ENCODE data around the gene CMPK1.

CMPK1 gene

GRCh38 chr1:47396671-47397196 is 63.1 kb downstream of the CMPK1 start:
- no peak for DNase-seq

GRCh38 chr1:47399138-47399845 is 65.7 kb downstream of the CMPK1 start:
- DNase-seq, result no peak

- no peak for DNase-seq
Measured at GRCh38 chr1:47399846-47400155, 66.2 kb downstream of the CMPK1 start.

- no peak for DNase-seq
Measured at GRCh38 chr1:47401761-47402160, 68.2 kb downstream of the CMPK1 start.

GRCh38 chr1:47402591-47402990 is 69.0 kb downstream of the CMPK1 start:
- DNase-seq, result no peak

- DNase-seq, result no peak
Measured at GRCh38 chr1:47403321-47403910, 69.8 kb downstream of the CMPK1 start.

- no peak for DNase-seq
Measured at GRCh38 chr1:47405697-47406096, 72.1 kb downstream of the CMPK1 start.

GRCh38 chr1:47406966-47407365 is 73.4 kb downstream of the CMPK1 start:
- DNase-seq, result no peak

GRCh38 chr1:47407481-47407880 is 73.9 kb downstream of the CMPK1 start:
- DNase-seq, result no peak

- no peak for DNase-seq
Measured at GRCh38 chr1:47409311-47410067, 75.9 kb downstream of the CMPK1 start.

- DNase-seq, result no peak
Measured at GRCh38 chr1:47410068-47410455, 76.5 kb downstream of the CMPK1 start.

- DNase-seq, result no peak
Measured at GRCh38 chr1:47411436-47411835, 77.8 kb downstream of the CMPK1 start.

- no peak for DNase-seq
Measured at GRCh38 chr1:47412437-47412836, 78.8 kb downstream of the CMPK1 start.

- DNase-seq, result no peak
Measured at GRCh38 chr1:47415728-47416318, 82.2 kb downstream of the CMPK1 start, which contains the start of gene FOXE3. Gene FOXE3 (plus strand): TSS chr1:47416285. CDS start chr1:47416316, 31 bp downstream.

- DNase-seq, result no peak
Measured at GRCh38 chr1:47416319-47417169, 83.0 kb downstream of the CMPK1 start.

- DNase-seq, result no peak
Measured at GRCh38 chr1:47417170-47418044, 83.8 kb downstream of the CMPK1 start.

- DNase-seq, result no peak
Measured at GRCh38 chr1:47418122-47418521, 84.5 kb downstream of the CMPK1 start.

- no peak for DNase-seq
Measured at GRCh38 chr1:47418681-47419325, 85.2 kb downstream of the CMPK1 start.

- DNase-seq, result no peak
Measured at GRCh38 chr1:47420547-47420946, 87.0 kb downstream of the CMPK1 start.

- DNase-seq, result no peak
Measured at GRCh38 chr1:47423872-47424271, 90.3 kb downstream of the CMPK1 start.
